GM18508 (cell line): ENCODE data around the gene EPHB6.

Experiments
- ATAC-seq: cut with Tn5 transposase; IDR thresholded peaks from one replicate; pipeline ENCODE4 v1.9.1; 2021; ENCODE audit warnings: moderate number of reproducible peaks; ENCODE audit not compliant: insufficient read depth, unreplicated experiment

Gene EPHB6

DNA sequence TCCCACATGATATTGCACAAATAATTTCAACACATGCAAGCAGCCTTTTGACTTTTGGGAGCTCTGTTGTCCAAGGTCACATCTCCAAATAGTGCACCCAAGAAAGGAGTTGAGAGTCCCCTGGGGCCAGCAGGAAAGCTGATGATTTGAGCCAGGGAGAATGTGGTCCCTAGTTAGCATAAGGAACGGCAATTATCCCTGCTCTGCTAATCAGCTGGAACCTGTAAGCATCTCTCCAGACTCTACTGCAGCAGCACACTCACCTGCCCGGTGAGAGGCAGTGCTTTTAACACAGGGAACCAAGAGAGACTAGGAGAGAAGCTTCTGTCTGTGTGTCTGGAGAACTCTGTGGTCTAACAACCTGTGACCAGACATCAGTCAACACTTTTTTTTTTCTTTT is 61.6 kb downstream of the EPHB6 start:
- ATAC-seq = no peak

DNA sequence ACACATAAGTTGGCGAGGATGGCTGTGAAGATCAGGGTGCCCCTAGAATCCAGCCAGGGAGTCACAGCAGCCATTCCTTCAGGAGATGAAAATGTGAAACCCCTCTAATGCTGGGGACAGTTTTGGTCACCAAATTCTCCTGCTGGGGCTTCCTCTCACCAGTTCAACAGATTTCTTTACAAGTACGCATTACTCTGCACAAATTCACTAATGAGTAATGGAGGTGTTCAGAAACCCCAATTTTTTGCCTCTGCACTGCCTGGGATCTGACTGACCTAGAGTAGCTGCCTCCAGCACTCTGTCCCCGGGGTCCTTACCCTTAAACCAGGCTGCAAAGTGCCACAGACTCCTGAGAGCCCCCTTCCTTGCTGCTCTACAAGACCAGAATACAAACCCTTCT is 62.6 kb downstream of the EPHB6 start:
- ATAC-seq = no peak

DNA sequence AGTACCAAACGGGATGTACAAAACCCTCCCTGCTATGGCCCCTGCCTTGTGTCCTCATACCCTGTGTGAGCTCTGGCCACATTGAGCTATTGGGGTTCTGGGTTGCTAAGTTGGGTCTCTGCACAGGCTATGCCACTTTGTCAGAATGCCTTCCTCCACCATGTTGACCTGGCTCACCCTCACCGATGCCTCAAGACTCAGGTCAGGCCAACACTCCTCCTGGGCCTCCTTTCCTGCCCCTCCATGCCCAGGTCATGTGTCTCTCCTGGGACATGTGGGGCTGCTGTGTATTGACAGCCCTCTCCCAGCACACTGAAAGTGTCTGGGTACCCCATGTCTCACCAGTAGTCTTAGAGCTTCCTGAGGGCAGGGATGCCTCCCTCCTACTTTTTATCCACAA is 64.0 kb downstream of the EPHB6 start:
- ATAC-seq = no peak

DNA sequence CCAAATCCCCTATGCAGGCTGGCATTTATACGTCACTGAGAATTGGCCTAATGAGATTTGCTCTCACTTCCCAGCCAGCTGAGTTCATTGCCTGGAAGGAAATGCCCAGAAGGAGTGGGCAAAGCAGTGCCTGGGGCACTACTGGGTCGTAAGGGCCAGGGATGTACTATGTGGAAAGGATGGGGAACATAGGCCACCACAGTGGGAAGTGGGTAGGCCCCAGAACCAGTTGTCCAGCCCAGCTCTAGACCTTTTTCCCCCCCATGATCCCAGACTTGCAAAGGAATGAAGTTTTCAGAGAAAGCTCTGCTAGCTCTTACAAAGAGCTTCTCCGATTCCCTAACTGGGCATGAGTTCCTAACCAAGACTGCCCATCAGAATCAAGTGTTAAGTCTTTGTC is 64.8 kb downstream of the EPHB6 start:
- ATAC-seq = no peak
